SU-DHL-6 (cell line): ENCODE measurements around the gene RASA3.

Experiments
- CTCF ChIP-seq: fragments of 200-600 bp; sonication (generic); IDR thresholded peaks from one replicate; pipeline ENCODE4 v1.5.1; 2017; ENCODE audit warnings: antibody characterized with exemption, mild to moderate bottlenecking, low read length, moderate library complexity; ENCODE audit not compliant: insufficient read depth, poor library complexity, severe bottlenecking
- EZH2phosphoT487 ChIP-seq: fragments of 200-600 bp; sonication (generic), shearing (Covaris generic); conservative IDR thresholded peaks from 2 replicates; pipeline ENCODE4 v1.6.1; 2018; ENCODE audit warnings: mild to moderate bottlenecking, antibody characterized with exemption, low read length, moderate library complexity, mixed read lengths

GRCh38 chr13:113977976-113978375, 154.4 kb downstream of the RASA3 start:
- no peak for TF ChIP-seq CTCF
- no peak for TF ChIP-seq EZH2phosphoT487
